Activated CD4-positive, alpha-beta T cell treated with anti-CD3 and anti-CD28 coated beads for 36 hours (primary cell): ENCODE measurements around the gene NBAS. TPM values are rescaled to one million over a fixed set of nuclear protein-coding genes. Genes with fewer than 3 reads are reported as not detected.

Source experiments
- ATAC-seq: fragments of 200-7000 bp; cut with Tn5 transposase; one replicate; pipeline ENCODE4 v1.10.0; 2021; ENCODE audit warnings: mild to moderate bottlenecking, moderate library complexity
- CTCF ChIA-PET: fragments of 350-600 bp; sonication (Branson Sonifier 250); formaldehyde crosslinking; loops from one replicate; lab custom pipeline; 2021; ENCODE audit warnings: antibody characterized with exemption; lab: Charles Lee
- POLR2A ChIA-PET: fragments of 350-600 bp; sonication (Branson Sonifier 250); formaldehyde crosslinking; loops from one replicate; lab custom pipeline; 2021; ENCODE audit warnings: antibody characterized with exemption, inconsistent platforms; lab: Charles Lee
- DNase-seq: peaks from one replicate; pipeline ENCODE4 v3.0.0-alpha.2; 2020
- H3K27ac Mint-ChIP-seq: one replicate; pipeline ENCODE4 v1.8.0; 2021; ENCODE audit warnings: mixed read lengths
- H3K27me3 Mint-ChIP-seq: one replicate; pipeline ENCODE4 v1.8.0; 2021; ENCODE audit warnings: mixed read lengths
- H3K36me3 Mint-ChIP-seq: one replicate; pipeline ENCODE4 v1.8.0; 2021; ENCODE audit warnings: low read depth, mixed read lengths
- H3K4me1 Mint-ChIP-seq: one replicate; pipeline ENCODE4 v1.8.0; 2021; ENCODE audit warnings: mixed read lengths
- H3K4me3 Mint-ChIP-seq: one replicate; pipeline ENCODE4 v1.8.0; 2021; ENCODE audit warnings: mild to moderate bottlenecking, moderate library complexity, mixed read lengths
- H3K9me3 Mint-ChIP-seq: one replicate; pipeline ENCODE4 v1.8.0; 2021; ENCODE audit warnings: low read depth, mixed read lengths
- intact Hi-C, 2 experiments: fragments of 100-400 bp; cut with DNase I in 1 of 2; cut with micrococcal nuclease in 1 of 2; formaldehyde crosslinking; loops; one replicate each; pipeline versions ENCODE4 v1.14.2 to v1.15.1; 2022 to 2024; cut with DNase I, micrococcal nuclease
- total RNA-seq, 2 experiments: library from RNA; stranded (reverse); gene quantifications; one replicate each; pipeline ENCODE4 v1.2.3, GENCODE V29; 2021

Gene NBAS
- total RNA-seq, 2 experiments from 2014 or later, result 38.1 to 44.3 TPM

DNA sequence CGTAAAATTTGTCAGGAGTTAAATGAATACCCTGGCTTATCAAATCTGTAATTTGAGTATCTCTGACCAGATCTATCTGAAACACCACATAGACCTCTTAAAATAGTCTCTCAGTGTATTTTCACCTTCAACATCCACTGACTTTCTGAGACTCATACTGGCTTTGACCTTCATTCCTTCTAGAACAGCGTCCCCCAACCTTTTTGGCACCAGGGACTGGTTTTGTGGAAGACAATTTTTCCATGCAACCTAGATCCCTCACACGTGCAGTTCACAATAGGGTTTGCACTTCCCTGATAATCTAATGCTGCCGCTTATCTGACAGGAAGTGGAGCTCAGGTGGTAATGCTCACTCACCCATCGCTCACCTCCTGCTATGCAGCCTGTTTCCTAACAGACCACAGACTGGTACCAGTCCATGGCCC lies 3.2 kb downstream of the NBAS start:
- Mint-ChIP-seq H3K36me3 (peaks cover 7% of the 10 kb centered on the region), H3K27ac (no peak overlapping the region), H3K4me1 (peaks cover 34% of the 10 kb centered on the region), H3K27me3 (no peaks in the 10 kb centered on the region), H3K4me3 (no peak overlapping the region), H3K9me3 (no peaks in the 10 kb centered on the region)
- CTCF ChIA-PET, result interaction anchor here (0.5 to 2.7 kb wide), 3 partner anchors 12 to 425 kb away, joined by 3 to 13 read pairs (median 3); no protein-coding TSS in a partner anchor
- DNase-seq (no peak), ATAC-seq (no peak)
- intact Hi-C loops, result no loop called here
- POLR2A ChIA-PET, result no interaction called here

DNA sequence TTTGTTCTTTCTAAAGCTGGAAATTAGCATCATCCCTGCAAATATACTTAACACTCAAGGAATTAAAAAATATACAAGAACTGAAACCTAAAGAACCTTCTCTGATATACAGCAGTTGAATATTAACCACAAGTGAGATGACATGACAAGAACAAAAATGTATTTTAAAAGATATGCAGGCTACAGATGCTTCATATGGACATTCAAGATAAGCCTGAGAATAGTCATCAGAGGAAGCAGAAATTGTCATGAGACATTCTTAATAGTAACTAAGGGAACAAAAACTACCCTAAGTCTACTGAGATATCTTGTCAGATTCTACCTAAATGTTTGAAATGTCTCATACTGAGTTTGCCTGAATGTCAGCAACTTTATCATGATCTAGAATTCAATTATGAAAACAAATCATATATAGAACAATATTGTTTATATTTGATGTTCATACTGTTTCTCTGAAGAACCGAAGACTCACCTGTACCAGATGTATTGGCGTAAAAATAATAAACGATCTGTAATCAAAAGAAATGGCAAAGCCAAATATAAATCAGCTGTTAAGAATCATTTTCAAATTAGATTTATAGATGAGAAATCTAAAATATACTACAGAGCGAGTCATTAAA lies 4.7 kb downstream of the NBAS start:
- no peaks in the 10 kb centered on the region for H3K27me3 Mint-ChIP-seq
- CTCF ChIA-PET, result interaction anchor here (0.6 to 1.8 kb wide), 2 partner anchors 21 to 86 kb away, joined by 4 to 5 read pairs; no protein-coding TSS in a partner anchor
- no peak overlapping the region for H3K4me3 Mint-ChIP-seq
- H3K27ac Mint-ChIP-seq, result no peak overlapping the region
- peaks cover 22% of the 10 kb centered on the region for H3K4me1 Mint-ChIP-seq
- ATAC-seq, result no peak
- peaks cover 12% of the 10 kb centered on the region for H3K36me3 Mint-ChIP-seq
- DNase-seq, result no peak
- POLR2A ChIA-PET, result no interaction called here
- intact Hi-C loops, result no loop called here
- no peaks in the 10 kb centered on the region for H3K9me3 Mint-ChIP-seq

DNA sequence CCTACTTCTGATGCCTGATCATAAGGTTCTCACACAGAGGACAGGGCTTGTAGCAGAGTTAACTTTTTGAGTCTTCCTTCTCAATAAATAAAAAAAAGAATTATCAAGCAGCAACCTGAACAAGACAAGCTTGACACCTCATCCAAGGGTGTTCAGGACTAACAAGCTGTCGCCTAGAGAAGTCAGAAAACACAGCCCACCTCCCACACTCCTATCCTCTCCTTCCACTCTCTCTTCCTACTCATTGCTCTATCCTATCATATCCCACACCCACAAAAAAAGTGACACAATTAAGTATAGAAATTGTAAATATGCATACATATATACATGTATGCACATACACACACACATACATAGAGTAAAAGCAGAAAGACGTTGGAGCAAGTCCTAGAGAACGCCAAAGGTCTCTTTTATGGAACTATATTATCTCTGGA lies 5.4 kb downstream of the NBAS start:
- no peak for ATAC-seq
- Mint-ChIP-seq H3K27me3 (no peaks in the 10 kb centered on the region), H3K4me3 (no peak overlapping the region), H3K27ac (no peak overlapping the region), H3K4me1 (peaks cover 22% of the 10 kb centered on the region), H3K36me3 (peaks cover 12% of the 10 kb centered on the region), H3K9me3 (no peaks in the 10 kb centered on the region)
- ChIA-PET CTCF (interaction anchor here (1.8 kb wide), 1 partner anchor 22 kb away, joined by 5 read pairs; no protein-coding TSS in a partner anchor), POLR2A (no interaction called here)
- no peak for DNase-seq
- intact Hi-C loops, result no loop called here

DNA sequence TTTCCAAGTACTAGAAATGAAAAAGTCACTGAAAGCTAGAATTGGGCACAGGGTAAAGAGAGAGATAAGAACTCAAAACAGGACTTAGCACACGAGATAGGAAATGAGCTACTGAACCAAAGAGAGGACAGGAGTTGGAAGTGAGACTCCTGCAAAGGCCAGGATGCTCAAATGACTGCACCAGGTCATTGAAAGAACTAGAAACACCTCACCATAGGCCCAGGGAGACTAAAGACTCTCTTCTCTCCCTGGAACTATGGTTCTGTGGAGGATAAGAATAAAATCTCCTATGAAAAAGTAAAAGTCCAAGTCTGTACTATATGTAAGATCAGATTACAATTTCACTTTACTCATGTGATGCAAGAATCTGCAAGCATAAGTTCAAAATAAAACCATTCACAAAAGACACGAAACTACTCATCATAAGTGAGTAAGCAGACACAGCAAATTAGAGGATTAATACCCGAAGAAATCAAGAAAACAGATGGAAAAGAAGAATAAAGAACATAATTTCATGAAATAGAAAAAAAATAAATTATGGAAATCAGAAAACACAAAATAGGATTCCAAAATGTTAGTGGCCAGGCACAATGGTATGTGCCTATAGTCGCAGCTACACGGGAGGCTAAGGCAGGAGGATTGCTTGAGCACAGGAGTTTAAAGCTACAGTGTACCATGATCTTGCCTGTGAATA lies 6.5 kb downstream of the NBAS start:
- CTCF ChIA-PET, result interaction anchor here (0.9 to 1.0 kb wide), 2 partner anchors 9 to 21 kb away, joined by 3 read pairs; no protein-coding TSS in a partner anchor
- no peak overlapping the region for H3K4me3 Mint-ChIP-seq
- ATAC-seq (no peak), DNase-seq (no peak)
- H3K27ac Mint-ChIP-seq, result peak overlapping the region; percentile 33
- peaks cover 12% of the 10 kb centered on the region for H3K36me3 Mint-ChIP-seq
- intact Hi-C loops, result no loop called here
- no peaks in the 10 kb centered on the region for H3K9me3 Mint-ChIP-seq
- H3K4me1 Mint-ChIP-seq, result peaks cover 16% of the 10 kb centered on the region
- POLR2A ChIA-PET, result no interaction called here
- no peaks in the 10 kb centered on the region for H3K27me3 Mint-ChIP-seq

DNA sequence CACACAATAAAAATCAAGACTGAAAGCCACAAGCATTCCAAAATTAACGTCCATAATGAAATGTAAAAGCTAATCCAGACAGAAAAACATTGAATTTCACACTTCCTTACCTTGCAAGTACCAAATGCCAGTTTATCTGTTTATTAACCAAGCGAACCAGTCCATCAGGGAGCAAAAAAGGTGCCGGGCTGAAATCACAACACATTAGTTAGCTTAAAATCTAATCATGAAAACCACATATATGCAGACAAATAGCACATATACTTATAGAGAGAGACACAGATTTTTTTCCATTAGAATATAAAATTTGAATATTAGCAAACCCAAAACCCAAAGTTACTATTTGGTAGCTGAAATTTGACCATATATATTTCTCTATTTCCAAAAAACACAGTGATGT lies 7.2 kb downstream of the NBAS start:
- no peak for DNase-seq
- Mint-ChIP-seq H3K4me1 (peaks cover 8% of the 10 kb centered on the region), H3K27me3 (no peaks in the 10 kb centered on the region), H3K9me3 (no peaks in the 10 kb centered on the region), H3K27ac (no peak overlapping the region), H3K4me3 (no peak overlapping the region), H3K36me3 (peaks cover 16% of the 10 kb centered on the region)
- ChIA-PET POLR2A (no interaction called here), CTCF (interaction anchor here (0.9 to 1.0 kb wide), 2 partner anchors 8 to 22 kb away, joined by 3 read pairs; no protein-coding TSS in a partner anchor)
- intact Hi-C loops, result no loop called here
- ATAC-seq, result no peak

DNA sequence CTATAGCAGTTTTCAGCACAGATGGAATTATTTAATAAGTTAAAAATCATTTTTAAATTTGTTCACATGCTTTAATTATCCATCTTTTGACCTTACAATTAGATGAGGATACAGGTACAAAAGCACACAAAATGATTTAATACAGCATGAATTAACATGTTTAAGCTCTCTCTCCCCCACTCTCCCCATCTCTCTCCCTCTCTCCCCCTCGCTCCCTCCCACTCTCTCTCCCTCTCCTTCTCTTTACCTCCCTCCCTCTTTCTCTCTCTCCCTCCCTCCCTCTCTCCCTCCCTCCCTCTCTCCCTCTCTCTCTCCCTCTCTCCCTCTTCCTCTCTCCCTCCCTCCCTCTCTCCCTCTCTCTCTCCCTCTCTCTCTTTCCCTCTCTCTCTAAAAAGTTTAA lies 7.6 kb downstream of the NBAS start:
- ChIA-PET POLR2A (no interaction called here), CTCF (no interaction called here)
- no peak for ATAC-seq
- no peak for DNase-seq
- H3K36me3 Mint-ChIP-seq, result peaks cover 20% of the 10 kb centered on the region
- H3K4me1 Mint-ChIP-seq, result peaks cover 8% of the 10 kb centered on the region
- no peak overlapping the region for H3K27ac Mint-ChIP-seq
- intact Hi-C loops, result no loop called here
- no peaks in the 10 kb centered on the region for H3K27me3 Mint-ChIP-seq
- no peak overlapping the region for H3K4me3 Mint-ChIP-seq
- no peaks in the 10 kb centered on the region for H3K9me3 Mint-ChIP-seq

DNA sequence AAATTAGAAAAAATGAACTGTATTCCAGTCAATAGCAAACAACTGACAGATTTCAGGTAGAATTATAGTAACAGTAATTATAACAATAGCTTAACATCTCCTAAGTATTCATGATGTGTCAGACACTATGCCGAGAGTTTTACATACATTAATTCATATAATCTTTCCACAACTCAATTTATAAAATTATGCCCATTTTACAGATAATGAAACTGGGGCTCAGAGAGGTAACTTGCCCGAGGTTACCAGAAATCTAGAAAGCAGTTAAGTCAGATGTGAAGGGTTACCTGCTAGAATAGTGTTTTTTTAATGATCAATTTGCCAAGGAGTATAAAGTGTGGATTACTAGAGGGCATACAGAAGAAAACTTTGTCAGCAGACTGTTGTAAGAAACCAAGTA lies 12.2 kb downstream of the NBAS start:
- H3K36me3 Mint-ChIP-seq, result peaks cover 18% of the 10 kb centered on the region
- H3K4me3 Mint-ChIP-seq, result no peak overlapping the region
- H3K4me1 Mint-ChIP-seq, result peaks cover 4% of the 10 kb centered on the region
- intact Hi-C loops, result no loop called here
- H3K27me3 Mint-ChIP-seq, result no peaks in the 10 kb centered on the region
- ChIA-PET POLR2A (no interaction called here), CTCF (interaction anchor here (4.1 kb wide), 1 partner anchor 29 kb away, joined by 20 read pairs; no protein-coding TSS in a partner anchor)
- DNase-seq (no peak), ATAC-seq (no peak)
- no peaks in the 10 kb centered on the region for H3K9me3 Mint-ChIP-seq
- H3K27ac Mint-ChIP-seq, result no peak overlapping the region

DNA sequence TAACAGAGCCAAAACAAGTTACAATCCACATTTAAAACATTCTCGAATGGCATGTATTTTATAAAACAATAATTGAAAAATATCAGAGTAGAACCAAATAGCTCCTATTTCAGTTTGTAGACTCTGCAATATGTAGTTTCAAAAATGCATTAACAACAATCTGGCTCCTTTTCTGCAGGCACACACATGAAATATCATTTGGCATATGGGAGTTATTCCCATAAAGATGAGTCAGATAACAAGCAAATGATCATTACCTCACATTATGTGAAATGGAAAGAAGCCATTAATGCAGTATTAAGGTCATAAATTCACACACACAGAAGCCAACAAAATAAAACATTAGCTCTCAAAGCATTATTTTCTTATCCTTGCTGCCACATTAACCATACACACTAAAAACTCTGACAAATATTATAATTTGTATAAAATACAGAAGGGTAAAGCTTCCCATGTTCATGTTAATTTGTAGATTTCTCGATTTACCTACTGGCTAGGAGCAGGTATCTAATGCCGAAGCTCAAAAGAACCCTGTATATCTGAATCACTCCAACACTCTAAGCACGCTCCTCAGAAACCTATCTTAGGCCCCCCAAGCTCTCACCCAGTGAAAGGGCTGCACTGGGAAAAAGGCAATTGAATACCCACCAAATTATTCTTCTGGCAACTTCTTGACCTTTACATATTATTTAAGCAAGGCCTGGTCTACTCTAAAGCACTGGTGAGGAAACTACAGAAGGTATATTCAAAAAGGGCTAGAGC lies 13.8 kb downstream of the NBAS start:
- CTCF ChIA-PET, result interaction anchor here (0.6 to 4.1 kb wide), 5 partner anchors 12 to 30 kb away, joined by 3 to 20 read pairs (median 5); no protein-coding TSS in a partner anchor

DNA sequence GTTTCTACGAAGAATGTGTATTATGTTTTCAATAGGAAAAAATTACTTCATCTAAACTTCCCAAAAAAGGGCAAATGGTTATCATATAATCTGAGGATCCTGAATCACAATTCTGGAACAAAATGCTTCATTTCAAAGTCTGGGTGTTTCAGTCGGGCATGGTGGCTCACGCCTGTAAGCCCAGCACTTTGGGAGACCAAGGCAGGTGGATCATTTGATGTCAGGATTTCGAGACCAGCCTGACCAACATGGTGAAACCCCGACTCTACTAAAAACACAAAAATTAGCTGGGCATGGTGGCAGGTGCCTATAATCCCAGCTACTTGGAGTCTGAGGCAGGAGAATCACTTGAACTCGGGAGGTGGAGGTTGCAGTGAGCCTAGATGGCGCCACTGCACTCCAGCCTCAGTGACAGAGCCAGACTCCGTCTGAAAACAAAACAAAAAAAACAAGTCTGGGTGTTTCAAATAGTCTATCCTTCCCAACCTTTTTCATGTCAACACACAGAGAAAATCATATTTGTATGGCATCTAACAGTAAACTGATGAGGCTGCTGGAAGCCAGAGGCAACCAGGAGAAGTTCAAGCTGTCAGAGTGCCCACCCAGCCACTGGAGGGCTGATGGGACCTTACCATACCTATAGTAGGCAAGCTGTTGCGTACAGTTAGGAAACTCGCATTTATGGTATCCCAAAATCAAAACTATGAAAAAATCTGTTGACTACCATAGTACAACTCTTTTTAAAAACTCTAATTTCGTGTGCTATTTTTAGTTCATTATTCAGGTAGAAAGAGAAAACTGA lies 14.6 kb downstream of the NBAS start:
- Mint-ChIP-seq H3K9me3 (no peaks in the 10 kb centered on the region), H3K27me3 (no peaks in the 10 kb centered on the region), H3K27ac (no peak overlapping the region), H3K36me3 (peaks cover 12% of the 10 kb centered on the region), H3K4me1 (peaks cover 4% of the 10 kb centered on the region), H3K4me3 (no peak overlapping the region)
- intact Hi-C loops, result no loop called here
- POLR2A ChIA-PET, result no interaction called here
- CTCF ChIA-PET, result interaction anchor here (0.6 to 4.1 kb wide), 11 partner anchors 8 to 34 kb away, joined by 3 to 20 read pairs (median 3); no protein-coding TSS in a partner anchor
- peak; percentile 18 for DNase-seq
- no peak for ATAC-seq

More for the DNA sequence above, 13.8 kb downstream of the NBAS start:
- no peaks in the 10 kb centered on the region for H3K9me3 Mint-ChIP-seq
- no peak overlapping the region for H3K4me3 Mint-ChIP-seq
- H3K27ac Mint-ChIP-seq, result no peak overlapping the region
- peaks cover 14% of the 10 kb centered on the region for H3K36me3 Mint-ChIP-seq
- POLR2A ChIA-PET, result no interaction called here
- ATAC-seq, result no peak
- H3K4me1 Mint-ChIP-seq, result peaks cover 4% of the 10 kb centered on the region
- intact Hi-C loops, result no loop called here
- no peaks in the 10 kb centered on the region for H3K27me3 Mint-ChIP-seq
- DNase-seq, result no peak

DNA sequence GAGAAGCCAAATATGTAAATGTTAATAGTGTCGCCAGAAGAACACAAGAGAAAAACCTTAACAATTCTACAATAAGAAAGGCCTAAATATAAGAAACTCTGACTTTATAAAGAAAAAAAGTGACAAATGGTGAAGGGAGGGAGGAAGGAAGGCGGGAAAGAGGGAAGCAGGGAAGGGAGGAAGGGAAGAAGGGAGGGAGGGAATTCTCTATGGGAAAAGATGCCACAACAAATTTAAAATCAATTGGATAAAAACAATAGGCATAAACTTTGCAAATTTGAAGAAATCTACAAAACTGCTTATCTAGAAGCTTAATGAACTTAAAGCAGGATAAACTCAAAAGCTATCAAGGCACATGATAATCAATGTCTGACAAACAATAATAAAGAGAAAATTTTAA lies 16.9 kb downstream of the NBAS start:
- DNase-seq (no peak), ATAC-seq (no peak)
- H3K27me3 Mint-ChIP-seq, result no peaks in the 10 kb centered on the region
- intact Hi-C loops, result no loop called here
- no peak overlapping the region for H3K4me3 Mint-ChIP-seq
- peaks cover 15% of the 10 kb centered on the region for H3K36me3 Mint-ChIP-seq
- no peaks in the 10 kb centered on the region for H3K9me3 Mint-ChIP-seq
- CTCF ChIA-PET, result interaction anchor here (0.6 to 1.2 kb wide), 3 partner anchors 16 to 428 kb away, joined by 3 read pairs; no protein-coding TSS in a partner anchor
- POLR2A ChIA-PET, result no interaction called here
- no peak overlapping the region for H3K27ac Mint-ChIP-seq
- peaks cover 4% of the 10 kb centered on the region for H3K4me1 Mint-ChIP-seq
